BLaER1 (cell line): ENCODE measurements around the gene PITPNM1.

Experiments
- H3K27ac ChIP-seq: shearing (Covaris generic); formaldehyde crosslinking; 2 replicates; pipeline ENCODE4 v1.8.1; 2022
- H3K27me3 ChIP-seq: shearing (Covaris generic); formaldehyde crosslinking; 2 replicates; pipeline ENCODE4 v1.8.1; 2022
- H3K36me3 ChIP-seq: shearing (Covaris generic); formaldehyde crosslinking; 2 replicates; pipeline ENCODE4 v1.8.1; 2022
- H3K4me1 ChIP-seq: shearing (Covaris generic); formaldehyde crosslinking; 2 replicates; pipeline ENCODE4 v1.8.1; 2022
- H3K4me2 ChIP-seq: shearing (Covaris generic); formaldehyde crosslinking; 2 replicates; pipeline ENCODE4 v1.8.1; 2022
- H3K4me3 ChIP-seq: shearing (Covaris generic); formaldehyde crosslinking; 2 replicates; pipeline ENCODE4 v1.8.1; 2022
- H3K9ac ChIP-seq: shearing (Covaris generic); formaldehyde crosslinking; 2 replicates; pipeline ENCODE4 v1.8.1; 2022
- H3K9me3 ChIP-seq: shearing (Covaris generic); formaldehyde crosslinking; 2 replicates; pipeline ENCODE4 v1.8.1; 2022
- H4K20me1 ChIP-seq: shearing (Covaris generic); formaldehyde crosslinking; 2 replicates; pipeline ENCODE4 v1.8.1; 2022
- Cebpa-rat ChIP-seq: shearing (Covaris generic); IDR thresholded peaks from 2 replicates; pipeline ENCODE4 v1.8.1; 2022

PITPNM1 gene

GRCh38 chr11:67497656-67498291, 7.4 kb downstream of the PITPNM1 start:
- Histone ChIP-seq H3K27ac (no peak overlapping the region), H3K9ac (no peak overlapping the region), H3K36me3 (peaks cover 87% of the 10 kb centered on the region)

GRCh38 chr11:67496113-67496512, 9.1 kb downstream of the PITPNM1 start:
- no peak overlapping the region for H3K4me2 ChIP-seq
- H3K27ac ChIP-seq: no peak overlapping the region
- peaks cover 19% of the 10 kb centered on the region for H4K20me1 ChIP-seq
- H3K9ac ChIP-seq: no peak overlapping the region
- H3K4me3 ChIP-seq: no peak overlapping the region
- H3K27me3 ChIP-seq: no peaks in the 10 kb centered on the region
- H3K9me3 ChIP-seq: no peaks in the 10 kb centered on the region
- H3K4me1 ChIP-seq: peaks cover 11% of the 10 kb centered on the region
- peaks cover 87% of the 10 kb centered on the region for H3K36me3 ChIP-seq
- TF ChIP-seq Cebpa-rat: no peak

More at GRCh38 chr11:67497656-67498291, 7.4 kb downstream of the PITPNM1 start:
- Histone ChIP-seq H3K27me3 (no peaks in the 10 kb centered on the region), H3K4me1 (peaks cover 21% of the 10 kb centered on the region), H3K9me3 (no peaks in the 10 kb centered on the region), H3K4me3 (no peak overlapping the region), H3K4me2 (no peak overlapping the region), H4K20me1 (peaks cover 14% of the 10 kb centered on the region)
- no peak for TF ChIP-seq Cebpa-rat

- Histone ChIP-seq H3K4me2 (no peak overlapping the region), H3K27me3 (no peaks in the 10 kb centered on the region), H3K4me3 (no peak overlapping the region), H4K20me1 (peaks cover 25% of the 10 kb centered on the region), H3K36me3 (peaks cover 91% of the 10 kb centered on the region), H3K9me3 (no peaks in the 10 kb centered on the region), H3K4me1 (peaks cover 4% of the 10 kb centered on the region), H3K27ac (no peak overlapping the region), H3K9ac (no peak overlapping the region)
- TF ChIP-seq Cebpa-rat: no peak
Observed at GRCh38 chr11:67495234-67496005, 9.7 kb downstream of the PITPNM1 start.

GRCh38 chr11:67494371-67495233, 10.6 kb downstream of the PITPNM1 start:
- Histone ChIP-seq H3K9ac (no peak overlapping the region), H3K9me3 (no peaks in the 10 kb centered on the region), H3K27me3 (no peaks in the 10 kb centered on the region), H3K36me3 (peaks cover 91% of the 10 kb centered on the region), H3K4me2 (no peak overlapping the region), H3K4me1 (no peaks in the 10 kb centered on the region), H3K4me3 (no peak overlapping the region), H4K20me1 (peaks cover 34% of the 10 kb centered on the region), H3K27ac (no peak overlapping the region)
- TF ChIP-seq Cebpa-rat: no peak

- Histone ChIP-seq H3K4me2 (no peak overlapping the region), H3K36me3 (peaks cover 93% of the 10 kb centered on the region), H3K4me1 (no peaks in the 10 kb centered on the region), H3K4me3 (no peak overlapping the region), H4K20me1 (peaks cover 42% of the 10 kb centered on the region), H3K9me3 (no peaks in the 10 kb centered on the region), H3K9ac (no peak overlapping the region), H3K27me3 (no peaks in the 10 kb centered on the region), H3K27ac (no peak overlapping the region)
- no peak for TF ChIP-seq Cebpa-rat
Observed at GRCh38 chr11:67493548-67494370, 11.4 kb downstream of the PITPNM1 start.

GRCh38 chr11:67492801-67493547, 12.2 kb downstream of the PITPNM1 start:
- Histone ChIP-seq H3K4me3 (no peak overlapping the region), H3K36me3 (peaks cover 93% of the 10 kb centered on the region), H3K9me3 (no peaks in the 10 kb centered on the region), H3K9ac (no peak overlapping the region), H3K27ac (no peak overlapping the region), H3K4me1 (no peaks in the 10 kb centered on the region; the same call in 1 of the 2 replicates), H4K20me1 (peaks cover 48% of the 10 kb centered on the region), H3K27me3 (no peaks in the 10 kb centered on the region), H3K4me2 (no peak overlapping the region)
- TF ChIP-seq Cebpa-rat: no peak

GRCh38 chr11:67492069-67492727, 13.0 kb downstream of the PITPNM1 start:
- TF ChIP-seq Cebpa-rat: no peak
- Histone ChIP-seq H3K9me3 (no peaks in the 10 kb centered on the region), H3K4me1 (no peaks in the 10 kb centered on the region; the same call in 1 of the 2 replicates), H3K9ac (no peak overlapping the region), H4K20me1 (peaks cover 56% of the 10 kb centered on the region), H3K27ac (no peak overlapping the region), H3K27me3 (no peaks in the 10 kb centered on the region), H3K36me3 (peaks cover 93% of the 10 kb centered on the region), H3K4me3 (no peak overlapping the region), H3K4me2 (no peak overlapping the region)

GRCh38 chr11:67491276-67492068, 13.7 kb downstream of the PITPNM1 start:
- H3K9ac ChIP-seq: peak overlapping the region; percentile 19; the same call in 1 of the 2 replicates
- peaks cover 5% of the 10 kb centered on the region for H3K4me1 ChIP-seq
- peaks cover 63% of the 10 kb centered on the region for H4K20me1 ChIP-seq
- no peaks in the 10 kb centered on the region for H3K9me3 ChIP-seq
- no peaks in the 10 kb centered on the region for H3K27me3 ChIP-seq
- no peak for TF ChIP-seq Cebpa-rat
- H3K4me2 ChIP-seq: no peak overlapping the region
- peaks cover 95% of the 10 kb centered on the region for H3K36me3 ChIP-seq
- no peak overlapping the region for H3K27ac ChIP-seq
- H3K4me3 ChIP-seq: no peak overlapping the region
